B cell (primary cell): ENCODE data around the gene ZDHHC24.

Experiments
- CTCF ChIP-seq: fragments of 200-600 bp; IDR thresholded peaks from one replicate; pipeline ENCODE4 v1.8.0; 2022; ENCODE audit warnings: antibody characterized with exemption, mild to moderate bottlenecking
- EZH2 ChIP-seq: IDR thresholded peaks from 2 replicates; pipeline ENCODE4 v1.6.1; 2012; ENCODE audit warnings: borderline replicate concordance, low read depth, mild to moderate bottlenecking, moderate library complexity, low read length; ENCODE audit not compliant: insufficient read depth, poor library complexity, severe bottlenecking

- no peak for TF ChIP-seq CTCF
- TF ChIP-seq EZH2 = no peak
Observed at GRCh38 chr11:66473167-66473566, 72.7 kb downstream of the ZDHHC24 start.
